SW 1271 (cell line): ENCODE measurements around the gene EXOSC2.
"Not testable (repeated sequence)": the region's sequence is repeated elsewhere in the genome, so short reads cannot be mapped to it uniquely, and the experiment has no call there.

Source experiments
- DNase-seq, 2 experiments: peaks; one replicate each; lab custom pipeline; 2025; lab: John Stamatoyannopoulos, UW

The EXOSC2 gene

GRCh38 chr9:130668196-130668595 lies 25.4 kb upstream of the EXOSC2 start:
- DNase-seq: no peak

GRCh38 chr9:130668659-130669058 lies 24.9 kb upstream of the EXOSC2 start:
- DNase-seq: no peak

- no peak for DNase-seq
These were observed 23.6 kb upstream of the EXOSC2 start for GRCh38 chr9:130669965-130670364.

- DNase-seq: no peak
These were observed 22.9 kb upstream of the EXOSC2 start for GRCh38 chr9:130670644-130671043.

- no peak for DNase-seq
These were observed 21.1 kb upstream of the EXOSC2 start for GRCh38 chr9:130672466-130672865.

- DNase-seq: no peak
These were observed 20.5 kb upstream of the EXOSC2 start for GRCh38 chr9:130672933-130673615.

- no peak for DNase-seq
These were observed 18.2 kb upstream of the EXOSC2 start for GRCh38 chr9:130675396-130675795.

GRCh38 chr9:130677252-130677651 lies 16.3 kb upstream of the EXOSC2 start:
- no peak for DNase-seq

- DNase-seq: peak; percentile 76 to 86
These were observed 12.5 kb upstream of the EXOSC2 start for GRCh38 chr9:130680836-130681768.

- DNase-seq: peak in 1 of 2 experiments; percentile 29
These were observed 11.7 kb upstream of the EXOSC2 start for GRCh38 chr9:130681769-130682420.

GRCh38 chr9:130682421-130683121 lies 11.0 kb upstream of the EXOSC2 start:
- peak; percentile 55 to 85 for DNase-seq

GRCh38 chr9:130685104-130685503 lies 8.5 kb upstream of the EXOSC2 start:
- no peak for DNase-seq

GRCh38 chr9:130685945-130686344 lies 7.6 kb upstream of the EXOSC2 start:
- DNase-seq: not testable (repeated sequence)

- no peak for DNase-seq
These were observed 6.0 kb upstream of the EXOSC2 start for GRCh38 chr9:130687615-130688014.

GRCh38 chr9:130688072-130688471 lies 5.5 kb upstream of the EXOSC2 start:
- DNase-seq: no peak

- no peak for DNase-seq
These were observed 4.0 kb upstream of the EXOSC2 start for GRCh38 chr9:130689572-130689936.

GRCh38 chr9:130689937-130690700 lies 3.5 kb upstream of the EXOSC2 start:
- peak in 1 of 2 experiments; percentile 37 for DNase-seq

GRCh38 chr9:130692321-130692720 lies 1.3 kb upstream of the EXOSC2 start:
- DNase-seq: no peak

GRCh38 chr9:130693101-130693425 lies 517 bp upstream of the EXOSC2 start:
- DNase-seq: no peak

- no peak for DNase-seq
These were observed 625 bp downstream of the EXOSC2 start for GRCh38 chr9:130694205-130694604.

GRCh38 chr9:130696139-130696650 lies 2.6 kb downstream of the EXOSC2 start:
- no peak for DNase-seq
